Measurements from ENCODE around the gene MCM3.

- TF ChIP-seq REST (IDR thresholded peaks at IDR 0.05; ENCODE audit: low read depth) (no peak), CTCF (IDR thresholded peaks at IDR 0.05 in 2 of 3, conservative IDR thresholded peaks at IDR 0.05 in 1 of 3; ENCODE audit: borderline replicate concordance in 1 of 3, insufficient read depth in 1 of 3, low read depth in 2 of 3, low read length in 2 of 3) (no peak), POLR2A (IDR thresholded peaks at IDR 0.05; ENCODE audit: borderline replicate concordance, extremely low read depth, insufficient read depth, insufficient read length) (no peak), RAD21 (IDR thresholded peaks at IDR 0.05; ENCODE audit: low read depth) (no peak), EZH2 (IDR thresholded peaks at IDR 0.05) (no peak), ATF3 (IDR thresholded peaks at IDR 0.05) (no peak), SRF (IDR thresholded peaks at IDR 0.05; ENCODE audit: low read depth) (no peak), JUND (IDR thresholded peaks at IDR 0.05) (no peak), ZBTB33 (IDR thresholded peaks at IDR 0.05; ENCODE audit: extremely low read depth, insufficient replicate concordance, low read length) (no peak), CEBPB (IDR thresholded peaks at IDR 0.05; ENCODE audit: low read depth) (no peak), EZH2phosphoT487 (IDR thresholded peaks at IDR 0.05; ENCODE audit: borderline replicate concordance) (no peak), SIN3A (IDR thresholded peaks at IDR 0.05; ENCODE audit: low read depth) (no peak)
These were observed 49.3 kb upstream of the MCM3 start for GRCh38 chr6:52333840-52334200.
